Mononuclear cell (primary cell): ENCODE data around the gene PON2. TPM values are rescaled to one million over a fixed set of nuclear protein-coding genes. Genes with fewer than 3 reads are reported as not detected.
"Not testable (repeated sequence)": the region's sequence is repeated elsewhere in the genome, so short reads cannot be mapped to it uniquely, and the experiment has no call there.

Experiments used
- H3K27me3 ChIP-seq: 2 replicates; pipeline ENCODE4 v1.6.0; 2011; ENCODE audit warnings: low read length, control low read depth; ENCODE audit not compliant: insufficient read depth
- H3K4me1 ChIP-seq: 2 replicates; pipeline ENCODE4 v1.5.1; 2011; ENCODE audit warnings: mild to moderate bottlenecking, low read length, control low read depth; ENCODE audit not compliant: insufficient read depth
- H3K4me3 ChIP-seq: 2 replicates; pipeline ENCODE4 v1.5.1; 2011; ENCODE audit warnings: mild to moderate bottlenecking, low read length, moderate library complexity
- H3K9me3 ChIP-seq: 2 replicates; pipeline ENCODE4 v1.5.1; 2011; ENCODE audit warnings: low read depth, mild to moderate bottlenecking, control low read depth, low read length
- total RNA-seq: library from RNA; depleted of rRNA; stranded (reverse); fragments of >200 nt; gene quantifications from one replicate; pipeline ENCODE4 v1.2.3, GENCODE V29; 2012

Gene PON2
- total RNA-seq, 1 donor, result 7.6 TPM

DNA sequence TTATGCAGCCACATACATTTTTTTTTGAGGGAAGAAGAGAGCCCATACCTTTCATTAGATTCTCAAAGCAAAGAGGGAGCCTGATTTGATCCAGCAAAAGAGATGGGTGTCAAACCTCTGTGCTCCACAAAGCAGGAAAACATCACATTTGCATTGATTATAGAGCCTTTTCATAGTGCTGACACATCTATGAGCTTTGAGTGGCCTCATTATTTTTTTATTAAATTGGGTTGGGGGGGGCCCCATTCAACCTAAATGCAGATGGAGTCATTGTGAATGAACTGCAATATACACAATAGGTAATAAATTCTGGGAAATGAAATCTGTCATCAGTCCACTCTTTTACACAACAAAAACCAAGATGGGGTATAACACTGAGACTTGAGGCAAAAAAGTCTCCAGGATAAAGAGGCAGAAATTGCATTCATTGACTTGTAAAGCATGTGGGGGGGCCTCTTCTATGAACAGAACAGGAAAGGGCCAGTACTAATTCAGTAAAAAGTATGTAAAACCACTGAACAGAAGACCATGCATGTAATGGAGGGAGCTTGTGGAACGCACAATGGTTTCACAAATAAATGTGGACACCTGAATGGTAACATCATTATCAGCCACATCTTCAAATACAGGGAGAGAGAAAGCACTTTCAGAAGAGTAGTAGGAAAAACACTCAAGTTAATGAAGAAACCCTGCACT, 33.2 kb upstream of the PON2 start:
- Histone ChIP-seq H3K27me3 (no peaks in the 10 kb centered on the region), H3K4me3 (no peak overlapping the region), H3K4me1 (no peaks in the 10 kb centered on the region), H3K9me3 (no peaks in the 10 kb centered on the region)

DNA sequence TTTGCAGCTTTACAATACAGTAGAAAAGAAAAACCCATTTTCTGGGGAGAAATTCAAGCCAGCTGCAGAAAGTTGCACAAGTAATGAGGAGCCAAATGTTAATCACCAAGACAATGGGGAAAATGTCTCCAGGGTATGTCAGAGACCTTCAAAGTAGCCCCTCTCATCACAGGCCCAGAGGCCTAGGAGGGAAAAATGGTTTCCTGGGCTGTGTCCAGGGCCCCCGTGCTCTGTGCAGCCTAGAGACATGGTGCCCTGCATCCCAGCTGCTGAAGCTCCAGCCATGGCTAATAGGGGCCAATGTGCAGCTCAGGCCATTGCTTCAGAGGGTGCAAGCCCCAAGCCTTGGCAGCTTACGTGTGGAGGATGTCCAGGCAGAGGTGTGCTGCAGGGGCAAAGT, 25.8 kb upstream of the PON2 start:
- H3K27me3 ChIP-seq, H3K4me3 ChIP-seq, H3K9me3 ChIP-seq, H3K4me1 ChIP-seq: not testable (repeated sequence)

DNA sequence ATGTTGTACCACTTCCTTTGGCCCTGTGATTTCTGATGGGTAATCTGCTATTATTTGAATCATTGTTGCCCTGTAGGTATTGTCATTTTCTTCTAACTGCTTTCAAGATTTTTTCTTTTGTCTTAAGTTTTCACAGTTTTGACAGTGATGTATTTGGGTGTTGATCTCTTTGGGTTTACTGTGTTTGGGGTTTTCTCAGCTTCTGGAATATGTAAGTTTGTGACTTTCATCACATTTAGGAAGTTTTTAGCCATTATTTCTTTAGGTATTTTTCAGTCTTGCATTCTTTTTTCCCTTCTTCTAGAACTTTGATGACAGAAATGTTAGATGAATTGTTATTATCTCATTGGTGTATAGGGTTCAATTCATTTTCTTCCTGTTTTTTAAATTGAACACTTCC, 23.1 kb upstream of the PON2 start:
- Histone ChIP-seq H3K4me1 (no peaks in the 10 kb centered on the region), H3K9me3 (peaks cover 7% of the 10 kb centered on the region), H3K4me3 (no peak overlapping the region), H3K27me3 (peaks cover 7% of the 10 kb centered on the region)

DNA sequence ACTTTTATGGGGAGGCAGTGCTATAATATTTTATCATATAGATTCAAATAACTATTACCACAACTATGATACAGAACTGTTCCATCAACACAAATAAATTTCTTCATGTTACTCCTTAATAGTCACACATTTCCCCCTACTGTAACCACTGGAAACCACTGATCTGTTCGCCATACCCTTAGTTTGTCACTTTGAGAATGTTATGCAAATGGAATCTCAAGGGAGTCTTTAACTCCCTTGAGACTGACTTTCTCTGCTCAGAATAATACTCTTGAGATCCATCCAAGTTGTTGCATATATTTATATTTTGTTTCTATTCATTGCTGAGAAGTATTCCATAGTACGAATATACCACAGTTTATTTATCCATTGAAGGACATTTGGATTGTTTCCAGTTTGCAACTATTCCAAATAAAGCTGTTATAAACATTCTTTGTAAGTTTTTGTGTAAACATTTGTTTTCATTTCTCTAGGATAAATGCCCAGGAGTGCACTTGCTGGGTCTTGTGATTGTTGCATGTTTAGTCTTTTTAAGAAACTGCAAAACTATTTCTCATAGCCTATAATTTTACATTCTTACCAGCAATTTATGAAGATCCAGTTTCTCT, 19.7 kb upstream of the PON2 start:
- Histone ChIP-seq H3K9me3 (peaks cover 7% of the 10 kb centered on the region), H3K4me3 (no peak overlapping the region), H3K4me1 (no peaks in the 10 kb centered on the region), H3K27me3 (peaks cover 7% of the 10 kb centered on the region)

DNA sequence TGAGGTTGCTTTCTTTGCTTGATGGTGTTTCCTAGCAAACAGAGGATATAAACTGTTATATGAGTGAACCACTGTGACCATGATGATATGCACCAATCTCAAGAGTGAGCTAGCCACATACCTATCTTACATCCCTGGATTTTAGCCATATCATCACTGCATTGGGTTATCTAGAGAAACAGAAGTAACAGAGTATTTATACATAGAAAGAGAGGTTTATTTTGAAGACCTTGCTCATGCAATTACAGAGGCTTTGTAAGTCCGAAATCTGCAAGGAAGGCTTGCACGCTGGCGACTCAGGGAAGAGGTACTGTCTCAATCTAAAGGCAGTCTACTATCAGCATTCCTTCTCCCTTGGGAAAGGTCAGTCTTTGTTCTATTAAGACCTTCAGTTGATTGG, 11.8 kb upstream of the PON2 start:
- H3K4me3 ChIP-seq, result no peak overlapping the region

DNA sequence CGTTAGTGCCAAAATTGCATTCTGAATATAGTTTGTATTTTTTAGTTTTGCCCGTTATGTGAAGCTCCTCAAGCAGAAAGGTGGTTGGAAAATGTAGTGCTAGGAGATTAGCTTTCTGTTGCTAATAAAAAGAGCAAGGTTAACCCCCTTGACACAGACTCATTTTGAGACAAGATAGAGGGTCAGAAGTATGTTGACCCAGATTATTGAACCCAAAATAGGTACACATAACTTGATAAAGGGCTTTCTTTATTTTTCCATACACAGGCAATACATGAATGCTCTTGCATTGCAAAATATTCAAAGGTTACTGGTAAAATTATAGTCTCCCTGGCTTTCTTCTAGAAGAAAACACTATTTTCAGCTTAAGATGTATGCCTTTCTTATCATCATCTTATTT, 10.0 kb upstream of the PON2 start:
- Histone ChIP-seq H3K4me3 (no peak overlapping the region), H3K27me3 (no peaks in the 10 kb centered on the region), H3K9me3 (no peaks in the 10 kb centered on the region), H3K4me1 (no peaks in the 10 kb centered on the region)

More for the DNA sequence above, 11.8 kb upstream of the PON2 start:
- no peaks in the 10 kb centered on the region for H3K9me3 ChIP-seq
- no peaks in the 10 kb centered on the region for H3K27me3 ChIP-seq
- H3K4me1 ChIP-seq, result no peaks in the 10 kb centered on the region

DNA sequence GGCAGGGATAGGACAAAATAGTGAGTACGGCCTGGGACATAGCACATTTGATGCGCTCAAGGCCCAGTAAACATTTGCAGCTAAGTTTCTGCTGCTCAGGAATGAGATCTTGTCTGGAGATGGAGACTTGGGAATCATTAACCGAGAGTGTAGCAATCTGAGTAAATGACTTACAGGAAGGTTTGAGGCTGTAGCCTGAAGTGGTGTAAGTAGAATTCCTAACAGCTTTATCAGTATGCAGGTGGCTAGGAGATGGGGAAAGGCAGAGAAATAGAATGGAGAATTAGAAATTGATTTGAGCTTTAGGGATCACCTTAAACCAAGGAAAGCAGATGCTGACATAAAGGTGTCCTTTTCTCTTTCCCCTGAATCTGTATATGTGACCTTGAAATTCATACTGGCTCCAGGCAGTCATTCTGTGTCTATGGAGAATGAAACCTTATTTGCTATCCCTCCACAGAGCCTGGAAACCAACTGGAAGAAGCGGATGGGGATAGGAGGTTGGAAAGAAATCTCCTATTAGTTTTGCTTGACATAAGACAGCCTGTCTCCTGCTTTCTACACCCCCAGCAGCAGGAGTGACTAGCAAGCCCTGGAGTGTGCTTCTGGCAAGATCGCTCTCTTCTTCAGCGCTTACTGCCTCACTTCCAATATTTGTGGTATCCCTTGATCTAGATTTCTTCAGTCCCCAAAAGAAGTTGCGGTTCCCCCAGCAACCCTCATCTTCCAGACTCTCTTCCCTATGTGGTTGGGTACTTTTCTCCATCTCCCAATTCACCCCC, 6.4 kb upstream of the PON2 start:
- no peaks in the 10 kb centered on the region for H3K4me1 ChIP-seq
- no peaks in the 10 kb centered on the region for H3K9me3 ChIP-seq
- no peak overlapping the region for H3K4me3 ChIP-seq
- H3K27me3 ChIP-seq, result no peaks in the 10 kb centered on the region

DNA sequence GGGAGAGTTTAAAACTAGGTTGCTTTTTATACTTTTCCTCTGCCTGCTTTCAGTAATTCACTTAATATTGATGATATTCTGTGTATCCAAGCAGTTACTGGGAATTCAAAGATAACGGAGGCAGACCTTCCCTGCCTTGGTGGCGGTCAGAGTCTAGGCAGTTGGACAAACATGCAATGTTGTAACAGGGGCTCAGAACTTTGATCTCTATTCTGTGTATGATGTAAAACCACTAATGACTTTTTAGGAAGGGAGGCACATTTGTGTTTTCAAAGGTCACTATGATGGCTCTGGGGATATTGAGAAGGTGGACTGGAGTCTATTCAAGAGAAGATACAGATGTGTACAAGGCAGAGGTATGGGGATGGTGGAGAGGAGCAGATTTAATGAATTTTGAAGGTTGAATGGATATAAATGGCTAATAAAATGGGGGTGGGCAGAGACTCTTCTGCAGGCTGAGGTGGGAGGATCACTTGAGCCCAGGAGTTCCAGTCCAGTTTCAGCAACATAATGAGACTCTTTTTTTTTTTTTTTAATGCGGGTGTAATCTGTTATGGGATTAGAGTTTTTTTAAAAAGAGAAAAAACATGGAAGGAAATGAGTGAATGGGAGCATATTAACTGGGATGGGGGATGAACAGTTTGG, 5.7 kb upstream of the PON2 start:
- no peaks in the 10 kb centered on the region for H3K27me3 ChIP-seq
- no peaks in the 10 kb centered on the region for H3K9me3 ChIP-seq
- H3K4me1 ChIP-seq, result peaks cover under 1% of the 10 kb centered on the region
- H3K4me3 ChIP-seq, result no peak overlapping the region

DNA sequence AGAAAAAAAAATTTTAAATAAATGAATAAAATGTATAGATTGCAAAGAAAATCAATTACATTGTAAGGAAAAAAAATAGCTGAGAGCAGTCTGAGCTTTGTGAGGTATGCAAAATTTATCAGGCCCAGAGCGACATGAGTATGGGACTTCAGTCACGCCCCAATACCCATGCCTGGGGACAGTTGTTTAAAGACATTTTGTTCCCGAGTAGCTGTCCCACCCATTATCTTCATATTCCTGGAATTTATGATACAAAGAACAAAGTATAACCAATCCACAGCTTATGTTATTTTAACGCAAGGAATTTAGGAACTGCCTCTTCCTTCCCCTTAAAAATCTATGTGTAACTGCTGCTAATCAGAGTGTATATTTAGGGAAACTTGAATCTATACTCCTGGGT, 1.6 kb upstream of the PON2 start:
- Histone ChIP-seq H3K9me3 (no peaks in the 10 kb centered on the region), H3K27me3 (no peaks in the 10 kb centered on the region), H3K4me3 (no peak overlapping the region), H3K4me1 (peaks cover 14% of the 10 kb centered on the region)

DNA sequence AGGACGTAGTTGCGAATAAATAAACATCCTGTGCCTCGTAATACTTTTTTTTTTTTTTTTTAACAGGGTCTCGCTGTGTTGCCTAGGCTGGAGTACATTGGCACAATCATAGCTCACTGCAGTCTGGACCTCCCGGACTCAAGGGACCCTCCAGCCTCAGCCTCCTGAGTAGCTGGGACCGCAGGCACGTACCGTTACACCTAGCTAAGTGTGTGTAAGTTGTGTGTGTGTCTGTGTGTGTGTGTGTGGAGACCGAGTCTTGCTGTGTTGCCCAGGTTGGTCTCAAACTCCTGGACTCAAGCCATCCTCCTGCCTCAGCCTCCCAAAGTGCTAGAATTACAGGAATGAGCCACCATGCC, 573 bp upstream of the PON2 start:
- no peaks in the 10 kb centered on the region for H3K27me3 ChIP-seq
- no peaks in the 10 kb centered on the region for H3K9me3 ChIP-seq
- peak overlapping the region; percentile 48 for H3K4me3 ChIP-seq

DNA sequence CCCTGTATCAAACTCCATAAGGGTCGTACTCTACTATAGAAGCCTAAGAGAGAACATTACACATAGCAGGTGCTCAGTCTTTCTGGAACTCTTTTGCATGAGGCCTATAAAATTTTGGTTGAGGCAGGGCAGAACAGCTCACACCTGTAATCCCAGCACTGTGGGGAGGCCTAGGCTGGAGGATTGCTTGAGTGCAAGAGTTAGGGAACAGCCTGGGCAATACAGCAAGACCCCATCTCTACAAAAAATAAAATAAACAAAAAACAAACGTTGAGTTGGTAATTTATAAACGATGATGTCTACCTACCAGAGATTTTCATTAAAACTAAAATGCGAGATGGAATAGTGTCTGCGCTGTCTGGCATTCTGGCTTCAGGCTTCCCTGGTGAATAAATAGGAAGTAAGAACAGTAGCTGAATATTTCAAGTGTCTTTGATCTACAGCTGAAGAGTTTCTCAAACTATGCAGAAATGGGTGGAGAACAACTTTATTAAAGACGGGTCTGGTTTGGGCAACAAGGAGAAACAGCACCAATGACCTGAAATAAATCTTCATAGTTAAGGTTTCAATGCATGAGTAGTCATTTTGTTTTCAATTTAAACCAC, 774 bp downstream of the PON2 start:
- Histone ChIP-seq H3K9me3 (no peaks in the 10 kb centered on the region), H3K4me1 (peaks cover 14% of the 10 kb centered on the region), H3K4me3 (peak overlapping the region; percentile 48), H3K27me3 (no peaks in the 10 kb centered on the region)

More for the DNA sequence above, 573 bp upstream of the PON2 start:
- H3K4me1 ChIP-seq, result peaks cover 14% of the 10 kb centered on the region

DNA sequence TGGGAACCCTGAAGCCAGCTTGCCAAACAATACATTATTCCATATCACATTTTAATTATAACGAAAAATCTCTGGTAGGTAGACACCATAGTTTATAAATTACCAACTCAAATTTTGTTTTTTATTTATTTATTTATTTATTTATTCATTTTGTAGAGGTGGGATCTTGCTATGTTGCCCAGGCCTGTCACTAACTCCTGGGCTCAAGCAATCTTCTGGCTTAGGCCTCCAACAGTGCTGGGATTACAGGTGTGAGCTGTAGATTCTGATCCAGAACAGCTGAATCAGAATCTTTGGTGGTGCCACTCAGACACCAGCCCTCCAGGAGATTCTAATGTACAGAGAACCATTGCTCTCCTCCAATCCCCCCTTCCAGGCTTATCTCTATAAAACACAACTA, 1.7 kb downstream of the PON2 start:
- Histone ChIP-seq H3K27me3 (no peaks in the 10 kb centered on the region), H3K4me1 (peaks cover 14% of the 10 kb centered on the region), H3K4me3 (no peak overlapping the region), H3K9me3 (no peaks in the 10 kb centered on the region)

DNA sequence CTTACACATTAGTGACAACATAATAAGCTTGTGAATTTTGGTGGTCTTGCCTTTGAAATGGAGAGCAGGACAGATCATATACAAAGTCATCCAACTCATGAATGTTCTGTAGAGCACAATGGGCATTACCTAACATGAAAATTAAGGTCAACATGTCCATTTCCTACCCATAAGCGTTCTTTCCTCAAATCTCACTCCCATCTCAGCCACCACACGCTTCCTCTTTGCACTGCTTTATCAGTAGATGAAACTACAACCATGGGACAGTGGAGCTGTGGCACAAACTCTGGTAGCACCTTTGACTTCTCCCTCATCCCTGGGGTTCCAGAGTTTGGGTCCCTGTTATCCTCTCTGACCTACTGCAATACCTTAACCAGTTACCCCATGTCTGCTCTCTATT, 2.2 kb downstream of the PON2 start:
- Histone ChIP-seq H3K27me3 (no peaks in the 10 kb centered on the region), H3K4me1 (peaks cover 14% of the 10 kb centered on the region), H3K9me3 (no peaks in the 10 kb centered on the region), H3K4me3 (no peak overlapping the region)

DNA sequence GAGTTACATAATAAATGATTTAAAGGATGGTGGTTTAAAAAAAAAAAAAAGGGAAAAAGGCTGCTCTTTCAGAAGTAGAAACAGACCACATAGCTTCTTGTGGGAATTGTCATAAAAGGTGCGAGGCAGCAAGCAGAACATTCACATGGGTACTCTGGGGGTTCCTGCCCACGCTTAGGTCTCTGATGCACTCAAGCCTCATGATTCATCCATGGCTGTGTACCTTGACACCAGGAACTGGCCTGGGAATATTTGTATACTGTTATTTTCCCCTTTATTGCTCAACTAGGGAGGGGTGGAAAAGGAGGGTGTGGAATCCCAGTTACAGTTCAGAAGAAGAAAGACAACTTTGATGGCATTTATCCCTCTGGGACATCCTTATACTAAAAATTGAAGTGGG, 4.0 kb downstream of the PON2 start:
- H3K27me3 ChIP-seq, result no peaks in the 10 kb centered on the region
- no peaks in the 10 kb centered on the region for H3K9me3 ChIP-seq
- peaks cover 14% of the 10 kb centered on the region for H3K4me1 ChIP-seq
- H3K4me3 ChIP-seq, result no peak overlapping the region
